IPS-18c (cell line): Measurements from ENCODE around the gene CACNA1C.

Experiments used
- H3K4me3 ChIP-seq: 2 replicates; pipeline ENCODE4 v1.7.0; 2013; ENCODE audit warnings: low read depth, mild to moderate bottlenecking, low read length, moderate library complexity; ENCODE audit not compliant: insufficient read depth
- H3K9me3 ChIP-seq: one replicate; pipeline ENCODE4 v1.6.1; 2013; ENCODE audit warnings: mild to moderate bottlenecking, low read length, moderate library complexity; ENCODE audit not compliant: control insufficient read depth, insufficient read depth

Gene CACNA1C

GRCh38 chr12:2218706-2219105, 165.9 kb downstream of the CACNA1C start:
- Histone ChIP-seq H3K9me3 (no peaks in the 10 kb centered on the region), H3K4me3 (no peak overlapping the region)

GRCh38 chr12:2221030-2221621, 168.3 kb downstream of the CACNA1C start:
- H3K9me3 ChIP-seq: no peaks in the 10 kb centered on the region
- H3K4me3 ChIP-seq: no peak overlapping the region

- Histone ChIP-seq H3K4me3 (no peak overlapping the region), H3K9me3 (no peaks in the 10 kb centered on the region)
These were observed 169.9 kb downstream of the CACNA1C start for GRCh38 chr12:2222691-2223090.

- H3K9me3 ChIP-seq: no peaks in the 10 kb centered on the region
- no peak overlapping the region for H3K4me3 ChIP-seq
These were observed 172.2 kb downstream of the CACNA1C start for GRCh38 chr12:2224961-2225360.

- no peaks in the 10 kb centered on the region for H3K9me3 ChIP-seq
These were observed 172.9 kb downstream of the CACNA1C start for GRCh38 chr12:2225696-2226095.

GRCh38 chr12:2226641-2227040, 173.9 kb downstream of the CACNA1C start:
- H3K4me3 ChIP-seq: no peak overlapping the region
- H3K9me3 ChIP-seq: no peaks in the 10 kb centered on the region

More at GRCh38 chr12:2225696-2226095, 172.9 kb downstream of the CACNA1C start:
- H3K4me3 ChIP-seq: no peak overlapping the region

- Histone ChIP-seq H3K4me3 (no peak overlapping the region), H3K9me3 (no peaks in the 10 kb centered on the region)
These were observed 174.6 kb downstream of the CACNA1C start for GRCh38 chr12:2227360-2227759.

GRCh38 chr12:2228535-2228934, 175.7 kb downstream of the CACNA1C start:
- H3K4me3 ChIP-seq: no peak overlapping the region
- no peaks in the 10 kb centered on the region for H3K9me3 ChIP-seq

GRCh38 chr12:2229661-2230539, 177.1 kb downstream of the CACNA1C start:
- H3K9me3 ChIP-seq: no peaks in the 10 kb centered on the region
- H3K4me3 ChIP-seq: no peak overlapping the region

GRCh38 chr12:2231011-2231595, 178.3 kb downstream of the CACNA1C start:
- H3K4me3 ChIP-seq: no peak overlapping the region
- H3K9me3 ChIP-seq: no peaks in the 10 kb centered on the region

GRCh38 chr12:2231956-2232355, 179.2 kb downstream of the CACNA1C start:
- Histone ChIP-seq H3K9me3 (no peaks in the 10 kb centered on the region), H3K4me3 (no peak overlapping the region)

GRCh38 chr12:2233034-2233433, 180.2 kb downstream of the CACNA1C start:
- H3K9me3 ChIP-seq: no peaks in the 10 kb centered on the region
- H3K4me3 ChIP-seq: no peak overlapping the region

- no peak overlapping the region for H3K4me3 ChIP-seq
These were observed 181.3 kb downstream of the CACNA1C start for GRCh38 chr12:2234091-2234490.

GRCh38 chr12:2234646-2235350, 182.0 kb downstream of the CACNA1C start:
- Histone ChIP-seq H3K9me3 (no peaks in the 10 kb centered on the region), H3K4me3 (no peak overlapping the region)

More at GRCh38 chr12:2234091-2234490, 181.3 kb downstream of the CACNA1C start:
- no peaks in the 10 kb centered on the region for H3K9me3 ChIP-seq

- Histone ChIP-seq H3K4me3 (no peak overlapping the region), H3K9me3 (no peaks in the 10 kb centered on the region)
These were observed 183.9 kb downstream of the CACNA1C start for GRCh38 chr12:2236506-2237294.

- no peak overlapping the region for H3K4me3 ChIP-seq
These were observed 185.3 kb downstream of the CACNA1C start for GRCh38 chr12:2238111-2238510.

GRCh38 chr12:2239381-2239871, 186.6 kb downstream of the CACNA1C start:
- H3K9me3 ChIP-seq: no peaks in the 10 kb centered on the region

More at GRCh38 chr12:2238111-2238510, 185.3 kb downstream of the CACNA1C start:
- H3K9me3 ChIP-seq: no peaks in the 10 kb centered on the region

More at GRCh38 chr12:2239381-2239871, 186.6 kb downstream of the CACNA1C start:
- no peak overlapping the region for H3K4me3 ChIP-seq
